Activated CD8-positive, alpha-beta T cell treated with anti-CD3 and anti-CD28 coated beads for 36 hours (primary cell): ENCODE results near the gene PIKFYVE. TPM values are rescaled to one million over a fixed set of nuclear protein-coding genes. Genes with fewer than 3 reads are reported as not detected.
A peak's percentile ranks its signal among the peaks of the same experiment; 100 is the strongest.
"Not testable (repeated sequence)": the region's sequence is repeated elsewhere in the genome, so short reads cannot be mapped to it uniquely, and the experiment has no call there.

Experiments used
- ATAC-seq: fragments of 200-7000 bp; cut with Tn5 transposase; one replicate; pipeline ENCODE4 v1.10.0; 2021; ENCODE audit warnings: mild to moderate bottlenecking, moderate library complexity
- CTCF ChIA-PET: fragments of 350-600 bp; sonication (Branson Sonifier 250); formaldehyde crosslinking; loops from one replicate; lab custom pipeline; 2021; ENCODE audit warnings: antibody characterized with exemption; lab: Charles Lee
- POLR2A ChIA-PET: fragments of 350-600 bp; sonication (Branson Sonifier 250); formaldehyde crosslinking; loops from one replicate; lab custom pipeline; 2021; ENCODE audit warnings: antibody characterized with exemption; lab: Charles Lee
- DNase-seq: peaks from one replicate; pipeline ENCODE4 v3.0.0-alpha.2; 2020
- H3K27ac Mint-ChIP-seq: one replicate; pipeline ENCODE4 v1.8.0; 2021; ENCODE audit warnings: mild to moderate bottlenecking, mixed read lengths
- H3K27me3 Mint-ChIP-seq: one replicate; pipeline ENCODE4 v1.8.0; 2021; ENCODE audit warnings: mixed read lengths
- H3K36me3 Mint-ChIP-seq: one replicate; pipeline ENCODE4 v1.8.0; 2021; ENCODE audit warnings: low read depth, mixed read lengths
- H3K4me1 Mint-ChIP-seq: one replicate; pipeline ENCODE4 v1.8.0; 2021; ENCODE audit warnings: low read depth, mixed read lengths
- H3K4me3 Mint-ChIP-seq: one replicate; pipeline ENCODE4 v1.8.0; 2021; ENCODE audit warnings: mild to moderate bottlenecking, moderate library complexity, mixed read lengths
- H3K9me3 Mint-ChIP-seq: one replicate; pipeline ENCODE4 v1.8.0; 2021; ENCODE audit warnings: mixed read lengths
- CTCF ChIP-seq: fragments of 200-600 bp; IDR thresholded peaks from one replicate; pipeline ENCODE4 v1.8.0; 2022; ENCODE audit warnings: antibody characterized with exemption, mild to moderate bottlenecking
- intact Hi-C: fragments of 100-400 bp; cut with micrococcal nuclease; formaldehyde crosslinking; loops from one replicate; pipeline ENCODE4 v1.10.0; 2022
- total RNA-seq, 2 experiments: library from RNA; stranded (reverse); gene quantifications; one replicate each; pipeline ENCODE4 v1.2.3, GENCODE V29; 2021

The PIKFYVE gene
- total RNA-seq, 2 experiments from 2014 or later = 16.4 to 16.9 TPM

GRCh38 chr2:208350610-208351009 is 84.6 kb downstream of the PIKFYVE start:
- ChIA-PET CTCF (no interaction called here), POLR2A (no interaction called here)
- intact Hi-C loops = loop anchor here (10.0 kb wide), 1 partner anchor 176 kb away; no protein-coding TSS in a partner anchor
- Mint-ChIP-seq H3K4me1 (no peaks in the 10 kb centered on the region), H3K9me3 (no peaks in the 10 kb centered on the region), H3K27me3 (no peaks in the 10 kb centered on the region), H3K4me3 (no peak overlapping the region), H3K36me3 (peaks cover 22% of the 10 kb centered on the region), H3K27ac (no peak overlapping the region)
- no peak for ATAC-seq
- TF ChIP-seq CTCF = no peak
- no peak for DNase-seq

- CTCF ChIA-PET = no interaction called here
- H3K36me3 Mint-ChIP-seq = peaks cover 17% of the 10 kb centered on the region
- intact Hi-C loops = loop anchor here (10.0 kb wide), 1 partner anchor 178 kb away; no protein-coding TSS in a partner anchor
- no peaks in the 10 kb centered on the region for H3K4me1 Mint-ChIP-seq
- no peak for TF ChIP-seq CTCF
- H3K27me3 Mint-ChIP-seq = no peaks in the 10 kb centered on the region
- no peak for DNase-seq
- H3K27ac Mint-ChIP-seq = no peak overlapping the region
- POLR2A ChIA-PET = no interaction called here
- H3K9me3 Mint-ChIP-seq = no peaks in the 10 kb centered on the region
- ATAC-seq = no peak
- H3K4me3 Mint-ChIP-seq = no peak overlapping the region
Measured at GRCh38 chr2:208352644-208353567, 86.9 kb downstream of the PIKFYVE start.

GRCh38 chr2:208354964-208355381 is 88.9 kb downstream of the PIKFYVE start:
- Mint-ChIP-seq H3K4me1 (no peaks in the 10 kb centered on the region), H3K9me3 (no peaks in the 10 kb centered on the region), H3K4me3 (no peak overlapping the region), H3K27ac (no peak overlapping the region), H3K36me3 (peaks cover 26% of the 10 kb centered on the region), H3K27me3 (no peaks in the 10 kb centered on the region)
- no peak for TF ChIP-seq CTCF
- no peak for DNase-seq
- intact Hi-C loops = loop anchor here (10.0 kb wide), 1 partner anchor 180 kb away; no protein-coding TSS in a partner anchor
- ATAC-seq = no peak
- POLR2A ChIA-PET = interaction anchor here (0.8 kb wide), 1 partner anchor 82 kb away, joined by 3 read pairs; no protein-coding TSS in a partner anchor
- CTCF ChIA-PET = interaction anchor here (1.1 to 1.5 kb wide), 3 partner anchors 11 to 19 kb away, joined by 3 to 5 read pairs (median 3); no protein-coding TSS in a partner anchor

- Mint-ChIP-seq H3K27ac (peak overlapping the region; percentile 34), H3K36me3 (peaks cover 21% of the 10 kb centered on the region)
- DNase-seq, CTCF ChIA-PET, POLR2A ChIA-PET, ATAC-seq, H3K27me3 Mint-ChIP-seq, H3K4me1 Mint-ChIP-seq, H3K4me3 Mint-ChIP-seq, H3K9me3 Mint-ChIP-seq: not testable (repeated sequence)
- intact Hi-C loops = loop anchor here (10.0 kb wide), 1 partner anchor 182 kb away; no protein-coding TSS in a partner anchor
Measured at GRCh38 chr2:208356420-208356819, 90.4 kb downstream of the PIKFYVE start.

- no peak for ATAC-seq
- POLR2A ChIA-PET = no interaction called here
- Mint-ChIP-seq H3K36me3 (peaks cover 20% of the 10 kb centered on the region), H3K4me1 (no peaks in the 10 kb centered on the region), H3K27me3 (no peaks in the 10 kb centered on the region), H3K9me3 (no peaks in the 10 kb centered on the region), H3K27ac (peak overlapping the region; percentile 44), H3K4me3 (no peak overlapping the region)
- intact Hi-C loops = loop anchor here (10.0 kb wide), 1 partner anchor 182 kb away; no protein-coding TSS in a partner anchor
- TF ChIP-seq CTCF = no peak
- no peak for DNase-seq
- CTCF ChIA-PET = no interaction called here
Measured at GRCh38 chr2:208356846-208357574, 91.0 kb downstream of the PIKFYVE start.
